Omental fat pad (tissue), 4 donors: ENCODE results near the gene ZFYVE28. TPM values are rescaled to one million over a fixed set of nuclear protein-coding genes. Genes with fewer than 3 reads are reported as not detected.
"Not testable (repeated sequence)": the region's sequence is repeated elsewhere in the genome, so short reads cannot be mapped to it uniquely, and the experiment has no call there.

ENCODE experiments used
- ATAC-seq: fragments of 150-250 bp; one replicate; pipeline ENCODE4 v1.9.1; 2016; ENCODE audit warnings: mild to moderate bottlenecking, moderate library complexity; ENCODE audit not compliant: low FRiP score
- DNase-seq: peaks from one replicate; pipeline ENCODE4 v3.0.0-alpha.2; 2019; ENCODE audit warnings: low spot score
- CTCF ChIP-seq, 3 donors: fragments of 450-650 bp; IDR thresholded peaks; one replicate each; pipeline ENCODE4 v1.5.1; 2016 to 2017; ENCODE audit warnings: antibody characterized with exemption in 3 of 3, mild to moderate bottlenecking in 3 of 3, moderate library complexity in 2 of 3
- total RNA-seq, 4 donors: library from RNA; depleted of rRNA; stranded (reverse); fragments of >200 nt; gene quantifications; one replicate each; pipeline ENCODE4 v1.1.0, GENCODE V29; 2016

The ZFYVE28 gene
- 10 to 100 TPM in 2 of 4 donors, 1 to 10 TPM in 2; 7.1 to 24.5 (median 16.7) TPM for total RNA-seq

- no peak for DNase-seq
- TF ChIP-seq CTCF (IDR thresholded peaks at IDR 0.05) = no peak
- peak; percentile 0 for ATAC-seq
These were observed at the start of gene ZFYVE28 for GRCh38 chr4:2417765-2418649. TSS of gene ZFYVE28 (minus strand) at chr4:2418645. CDS start at chr4:2418323, 322 bp downstream.

GRCh38 chr4:2465544-2465943 lies 47.1 kb upstream of the ZFYVE28 start:
- not testable (repeated sequence) for DNase-seq, ATAC-seq

- DNase-seq (no peak), ATAC-seq (no peak)
- no peak for TF ChIP-seq CTCF (IDR thresholded peaks at IDR 0.05)
These were observed 46.6 kb upstream of the ZFYVE28 start for GRCh38 chr4:2465032-2465431.

GRCh38 chr4:2462992-2463762 lies 44.7 kb upstream of the ZFYVE28 start:
- ATAC-seq = no peak
- no peak for TF ChIP-seq CTCF (IDR thresholded peaks at IDR 0.05)
- no peak for DNase-seq

- no peak for TF ChIP-seq CTCF (IDR thresholded peaks at IDR 0.05)
- ATAC-seq (peak; percentile 87), DNase-seq (no peak)
These were observed 44.0 kb upstream of the ZFYVE28 start for GRCh38 chr4:2462218-2462991.

- no peak for TF ChIP-seq CTCF (IDR thresholded peaks at IDR 0.05)
- no peak for ATAC-seq
- DNase-seq = no peak
These were observed 43.0 kb upstream of the ZFYVE28 start for GRCh38 chr4:2461246-2461960.
